Keratinocyte (primary cell): ENCODE data around the gene SYT2. TPM values are rescaled to one million over a fixed set of nuclear protein-coding genes. Genes with fewer than 3 reads are reported as not detected.

Experiments used
- DNase-seq: peaks from one replicate; pipeline ENCODE4 v3.0.0-alpha.2; 2011; ENCODE audit warnings: low read depth, missing footprints, low spot score
- FAIRE-seq: peaks from 2 replicates; lab custom pipeline; 2011; peaks lifted over from hg19 to GRCh38; lab: Jason Lieb, UNC
- H2AFZ ChIP-seq: 2 replicates; pipeline ENCODE4 v1.6.0; 2012; ENCODE audit warnings: low read length, control low read depth, inconsistent platforms; ENCODE audit not compliant: control insufficient read depth
- H3K27ac ChIP-seq: 2 replicates; pipeline ENCODE4 v1.5.1; 2011; ENCODE audit warnings: low read length; ENCODE audit not compliant: control insufficient read depth, insufficient read depth
- H3K27me3 ChIP-seq: 3 replicates; pipeline ENCODE4 v1.6.0; 2011; ENCODE audit warnings: low read length; ENCODE audit not compliant: control insufficient read depth, insufficient read depth; ENCODE audit errors: extremely low read depth
- H3K36me3 ChIP-seq, 2 experiments: 2 replicates in 1 of 2; 3 replicates in 1 of 2; pipeline ENCODE4 v1.5.1; 2011; ENCODE audit warnings: low read length in 2 of 2, mild to moderate bottlenecking in 1 of 2; ENCODE audit not compliant: control insufficient read depth in 2 of 2, insufficient read depth in 2 of 2; ENCODE audit errors: extremely low read depth in 1 of 2
- H3K4me1 ChIP-seq: 3 replicates; pipeline ENCODE4 v1.5.1; 2011; ENCODE audit warnings: low read length; ENCODE audit not compliant: control insufficient read depth, insufficient read depth; ENCODE audit errors: extremely low read depth
- H3K4me2 ChIP-seq: 3 replicates; pipeline ENCODE4 v1.6.0; 2011; ENCODE audit warnings: low read depth, low read length; ENCODE audit not compliant: control insufficient read depth, insufficient read depth; ENCODE audit errors: extremely low read depth
- H3K4me3 ChIP-seq, 3 experiments: fragments of 200-600 bp in 1 of 3; sonication (generic) in 1 of 3; 2 replicates in 2 of 3; 3 replicates in 1 of 3; pipeline ENCODE4 v1.5.1; 2011 to 2016; ENCODE audit warnings: low read length in 3 of 3, mild to moderate bottlenecking in 3 of 3, control low read depth in 2 of 3, inconsistent platforms in 1 of 3, low read depth in 1 of 3, mixed read lengths in 1 of 3, mixed run types in 1 of 3, moderate library complexity in 1 of 3; ENCODE audit not compliant: control insufficient read depth in 2 of 3, insufficient read depth in 2 of 3; ENCODE audit errors: extremely low read depth in 1 of 3
- H3K79me2 ChIP-seq: 2 replicates; pipeline ENCODE4 v1.6.0; 2012; ENCODE audit warnings: low read length; ENCODE audit not compliant: control insufficient read depth, insufficient read depth
- H3K9ac ChIP-seq: 3 replicates; pipeline ENCODE4 v1.6.0; 2011; ENCODE audit warnings: low read length; ENCODE audit not compliant: control insufficient read depth, insufficient read depth; ENCODE audit errors: extremely low read depth
- H3K9me1 ChIP-seq: 3 replicates; pipeline ENCODE4 v1.6.0; 2011; ENCODE audit warnings: low read length; ENCODE audit not compliant: control insufficient read depth, insufficient read depth; ENCODE audit errors: extremely low read depth
- H3K9me3 ChIP-seq: 2 replicates; pipeline ENCODE4 v1.5.1; 2012; ENCODE audit warnings: low read depth, low read length; ENCODE audit not compliant: control insufficient read depth
- H4K20me1 ChIP-seq: 3 replicates; pipeline ENCODE4 v1.6.0; 2011; ENCODE audit warnings: low read length; ENCODE audit not compliant: control insufficient read depth, insufficient read depth; ENCODE audit errors: extremely low read depth
- EZH2 ChIP-seq: IDR thresholded peaks from one replicate; pipeline ENCODE4 v1.6.1; 2012; ENCODE audit warnings: inconsistent platforms, mild to moderate bottlenecking, low read length, moderate library complexity
- dilution Hi-C: fragments of 300-500 bp; cut with MboI; formaldehyde crosslinking; loops from one replicate; pipeline ENCODE4 v1.7.0; 2020; ENCODE audit warnings: low sequenced_read_pairs; ENCODE audit not compliant: extremely low pct_ligation_motif_present
- polyA plus RNA-seq, 5 experiments: library from polyadenylated mRNA; depleted of rRNA in 3 of 5; stranded (reverse) in 3 of 5; stranded (forward) in 1 of 5; unstranded in 1 of 5; fragments of >200 nt; gene quantifications; 1 replicate in 1 of 5; 2 replicates in 3 of 5; 3 replicates in 1 of 5; pipeline versions ENCODE4 v1.2.1 to v1.2.3, GENCODE V29; 2011 to 2012; ENCODE audit warnings: missing spikeins in 2 of 5, low read depth in 1 of 5, low replicate concordance in 1 of 5
- TF ChIP-seq, protein P1 (sequence below), 3 experiments: IDR thresholded peaks in 1 of 3; conservative IDR thresholded peaks in 1 of 3; optimal IDR thresholded peaks in 1 of 3; 2 replicates in 2 of 3; 3 replicates in 1 of 3; pipeline versions ENCODE3 to v1.5.1; 2011; ENCODE audit warnings: low read length in 3 of 3, mild to moderate bottlenecking in 3 of 3, moderate library complexity in 2 of 3, control low read depth in 1 of 3, inconsistent platforms in 1 of 3; ENCODE audit not compliant: insufficient read depth in 2 of 3; ENCODE audit errors: extremely low read depth in 1 of 3

Gene SYT2
- polyA plus RNA-seq, 1 donor (not counting 4 experiments of a cell fraction or from before 2014, with no cell fraction given) = not detected

DNA sequence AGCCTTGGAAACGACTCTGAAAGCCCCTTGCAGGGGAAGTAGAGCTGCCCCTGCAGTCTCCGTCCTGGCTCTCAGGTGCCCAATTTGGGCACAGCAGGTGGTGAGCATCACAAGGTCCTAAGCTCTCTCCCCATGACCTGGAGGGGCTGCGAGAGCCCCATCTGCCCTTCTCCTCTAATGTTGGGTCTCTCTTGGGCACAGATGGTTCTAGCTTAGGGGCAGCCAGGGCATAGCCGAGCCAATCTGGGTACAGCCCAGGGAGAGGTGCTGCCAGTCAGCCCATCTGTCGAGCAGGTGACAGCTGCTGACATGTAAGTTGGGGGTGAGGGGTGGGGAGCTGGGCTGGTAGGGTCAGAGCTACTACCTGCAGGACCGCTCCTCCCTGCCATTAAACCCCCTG is 50.7 kb downstream of the SYT2 start:
- Histone ChIP-seq H4K20me1 (no peaks in the 10 kb centered on the region), H3K27me3 (peaks cover 22% of the 10 kb centered on the region)
- dilution Hi-C loops = no loop called here

DNA sequence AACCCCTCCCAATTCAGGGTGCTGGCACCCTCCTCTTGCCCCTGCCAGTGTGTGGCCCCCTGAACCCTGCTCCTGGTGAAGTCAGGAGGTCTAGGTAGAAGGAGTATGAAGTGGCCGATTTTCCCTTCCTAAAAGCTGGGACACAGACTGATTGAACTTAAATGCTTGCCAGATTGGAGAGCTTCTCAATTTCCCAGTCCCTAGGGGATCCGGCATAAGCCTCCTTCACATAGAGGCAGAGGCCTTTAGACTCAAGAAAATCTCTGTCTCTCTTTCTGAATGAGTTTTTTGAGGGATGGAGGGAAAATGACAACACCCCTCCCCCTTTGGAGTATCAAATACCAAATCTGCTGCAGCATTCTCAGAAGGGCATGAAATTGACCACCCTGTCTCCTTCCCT is 51.5 kb downstream of the SYT2 start:
- Histone ChIP-seq H3K27me3 (peaks cover 22% of the 10 kb centered on the region), H3K4me1 (no peaks in the 10 kb centered on the region), H3K36me3 (no peaks in the 10 kb centered on the region), H3K79me2 (no peaks in the 10 kb centered on the region), H4K20me1 (no peaks in the 10 kb centered on the region), H3K4me2 (no peak overlapping the region), H3K4me3 (no peak overlapping the region), H2AFZ (no peak overlapping the region), H3K9ac (no peak overlapping the region), H3K27ac (no peak overlapping the region), H3K9me1 (no peaks in the 10 kb centered on the region), H3K9me3 (no peaks in the 10 kb centered on the region)
- dilution Hi-C loops = no loop called here
- no peak for FAIRE-seq
- TF ChIP-seq EZH2 = no peak
- TF ChIP-seq, protein P1, sequence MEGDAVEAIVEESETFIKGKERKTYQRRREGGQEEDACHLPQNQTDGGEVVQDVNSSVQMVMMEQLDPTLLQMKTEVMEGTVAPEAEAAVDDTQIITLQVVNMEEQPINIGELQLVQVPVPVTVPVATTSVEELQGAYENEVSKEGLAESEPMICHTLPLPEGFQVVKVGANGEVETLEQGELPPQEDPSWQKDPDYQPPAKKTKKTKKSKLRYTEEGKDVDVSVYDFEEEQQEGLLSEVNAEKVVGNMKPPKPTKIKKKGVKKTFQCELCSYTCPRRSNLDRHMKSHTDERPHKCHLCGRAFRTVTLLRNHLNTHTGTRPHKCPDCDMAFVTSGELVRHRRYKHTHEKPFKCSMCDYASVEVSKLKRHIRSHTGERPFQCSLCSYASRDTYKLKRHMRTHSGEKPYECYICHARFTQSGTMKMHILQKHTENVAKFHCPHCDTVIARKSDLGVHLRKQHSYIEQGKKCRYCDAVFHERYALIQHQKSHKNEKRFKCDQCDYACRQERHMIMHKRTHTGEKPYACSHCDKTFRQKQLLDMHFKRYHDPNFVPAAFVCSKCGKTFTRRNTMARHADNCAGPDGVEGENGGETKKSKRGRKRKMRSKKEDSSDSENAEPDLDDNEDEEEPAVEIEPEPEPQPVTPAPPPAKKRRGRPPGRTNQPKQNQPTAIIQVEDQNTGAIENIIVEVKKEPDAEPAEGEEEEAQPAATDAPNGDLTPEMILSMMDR (optimal IDR thresholded peaks at IDR 0.05 in 1 of 3, IDR thresholded peaks at IDR 0.05 in 1 of 3, conservative IDR thresholded peaks at IDR 0.05 in 1 of 3; ENCODE audit: extremely low read depth in 1 of 3, insufficient read depth in 2 of 3, low read length in 3 of 3) = no peak
- DNase-seq = no peak

More for the DNA sequence above, 50.7 kb downstream of the SYT2 start:
- Histone ChIP-seq H3K4me3 (no peak overlapping the region), H3K79me2 (no peaks in the 10 kb centered on the region), H3K9ac (no peak overlapping the region), H3K36me3 (no peaks in the 10 kb centered on the region), H3K4me1 (no peaks in the 10 kb centered on the region), H3K9me3 (no peaks in the 10 kb centered on the region), H3K27ac (no peak overlapping the region), H3K4me2 (no peak overlapping the region), H2AFZ (no peak overlapping the region), H3K9me1 (no peaks in the 10 kb centered on the region)
- FAIRE-seq (no peak), DNase-seq (no peak)
- TF ChIP-seq, protein P1 (optimal IDR thresholded peaks at IDR 0.05 in 1 of 3, IDR thresholded peaks at IDR 0.05 in 1 of 3, conservative IDR thresholded peaks at IDR 0.05 in 1 of 3; ENCODE audit: extremely low read depth in 1 of 3, insufficient read depth in 2 of 3, low read length in 3 of 3) = no peak
- no peak for TF ChIP-seq EZH2
